Caco-2 (cell line): Measurements from ENCODE around the gene FMOD. TPM values are rescaled to one million over a fixed set of nuclear protein-coding genes. Genes with fewer than 3 reads are reported as not detected.

Experiments used
- BruUV-seq: library from RNA; stranded (reverse); fragments of 400-500 nt; replicated peaks from 2 replicates; lab custom pipeline; 2021; lab: Mats Ljungman, UMichigan
- CTCF ChIA-PET: fragments of 300-600 bp; sonication (Branson Sonifier 250); formaldehyde crosslinking; loops from one replicate; lab custom pipeline; 2022; ENCODE audit warnings: antibody characterized with exemption; lab: Charles Lee
- POLR2A ChIA-PET: fragments of 300-600 bp; sonication (Branson Sonifier 250); formaldehyde crosslinking; loops from one replicate; lab custom pipeline; 2022; ENCODE audit warnings: antibody characterized with exemption; lab: Charles Lee
- DNase-seq, 2 experiments: peaks; one replicate each; pipeline versions ENCODE4 v3.0.0 to v3.0.0-alpha.2; 2020 to 2022
- H3K27me3 ChIP-seq: replicated peaks from 2 replicates; pipeline ENCODE4 v1.6.0; 2011; ENCODE audit warnings: low read length; ENCODE audit not compliant: control insufficient read depth, insufficient read depth
- H3K36me3 ChIP-seq: 2 replicates; pipeline ENCODE4 v1.5.1; 2011; ENCODE audit warnings: low read length; ENCODE audit not compliant: control insufficient read depth, insufficient read depth
- H3K4me1 ChIP-seq: fragments of 250-450 bp; sonication (Bioruptor Pico); 2 replicates; pipeline ENCODE4 v1.5.1; 2020; ENCODE audit warnings: mild to moderate bottlenecking
- H3K4me3 ChIP-seq: 2 replicates; pipeline ENCODE4 v1.5.1; 2011; ENCODE audit warnings: low read depth, mild to moderate bottlenecking, control low read depth, low read length
- H3K9me3 ChIP-seq: fragments of 250-450 bp; sonication (Bioruptor Pico); 2 replicates; pipeline ENCODE4 v1.5.1; 2020; ENCODE audit warnings: mild to moderate bottlenecking, moderate library complexity
- H3K27ac Mint-ChIP-seq: one replicate; pipeline ENCODE4 v1.8.0; 2022; ENCODE audit warnings: mixed read lengths; ENCODE audit not compliant: unreplicated experiment
- H3K27me3 Mint-ChIP-seq: one replicate; pipeline ENCODE4 v1.8.0; 2022; ENCODE audit warnings: mixed read lengths; ENCODE audit not compliant: insufficient read depth, unreplicated experiment
- H3K36me3 Mint-ChIP-seq: one replicate; pipeline ENCODE4 v1.8.0; 2022; ENCODE audit warnings: mild to moderate bottlenecking, mixed read lengths; ENCODE audit not compliant: insufficient read depth, unreplicated experiment
- H3K4me1 Mint-ChIP-seq: one replicate; pipeline ENCODE4 v1.8.0; 2022; ENCODE audit warnings: low read depth, mixed read lengths; ENCODE audit not compliant: unreplicated experiment
- H3K4me3 Mint-ChIP-seq: one replicate; pipeline ENCODE4 v1.8.0; 2022; ENCODE audit warnings: mild to moderate bottlenecking, moderate library complexity, mixed read lengths; ENCODE audit not compliant: unreplicated experiment
- H3K9me3 Mint-ChIP-seq: one replicate; pipeline ENCODE4 v1.8.0; 2022; ENCODE audit warnings: mixed read lengths; ENCODE audit not compliant: unreplicated experiment
- intact Hi-C: fragments of 100-400 bp; cut with micrococcal nuclease; formaldehyde crosslinking; loops from one replicate; pipeline ENCODE4 v1.10.0; 2022; ENCODE audit not compliant: unreplicated experiment
- total RNA-seq: library from RNA; stranded (reverse); gene quantifications from 2 replicates; pipeline ENCODE4 v1.2.3, GENCODE V29; 2022
- TF ChIP-seq, protein P1 (sequence below), 2 experiments: fragments of 200-600 bp in 1 of 2; IDR thresholded peaks; 1 replicate in 1 of 2; 2 replicates in 1 of 2; pipeline versions ENCODE4 v1.5.1 to v1.8.0; 2011 to 2022; ENCODE audit warnings: antibody characterized with exemption in 1 of 2, control low read depth in 1 of 2, inconsistent platforms in 1 of 2, low read depth in 1 of 2, low read length in 1 of 2, mild to moderate bottlenecking in 1 of 2, moderate library complexity in 1 of 2; ENCODE audit not compliant: insufficient read depth in 1 of 2, severe bottlenecking in 1 of 2, unreplicated experiment in 1 of 2

FMOD gene
- total RNA-seq, 1 experiment from 2014 or later: 32.6 TPM

- peak; percentile 91 to 95 for DNase-seq
Measured at GRCh38 chr1:203326830-203327683, 23.9 kb downstream of the FMOD start.

DNA sequence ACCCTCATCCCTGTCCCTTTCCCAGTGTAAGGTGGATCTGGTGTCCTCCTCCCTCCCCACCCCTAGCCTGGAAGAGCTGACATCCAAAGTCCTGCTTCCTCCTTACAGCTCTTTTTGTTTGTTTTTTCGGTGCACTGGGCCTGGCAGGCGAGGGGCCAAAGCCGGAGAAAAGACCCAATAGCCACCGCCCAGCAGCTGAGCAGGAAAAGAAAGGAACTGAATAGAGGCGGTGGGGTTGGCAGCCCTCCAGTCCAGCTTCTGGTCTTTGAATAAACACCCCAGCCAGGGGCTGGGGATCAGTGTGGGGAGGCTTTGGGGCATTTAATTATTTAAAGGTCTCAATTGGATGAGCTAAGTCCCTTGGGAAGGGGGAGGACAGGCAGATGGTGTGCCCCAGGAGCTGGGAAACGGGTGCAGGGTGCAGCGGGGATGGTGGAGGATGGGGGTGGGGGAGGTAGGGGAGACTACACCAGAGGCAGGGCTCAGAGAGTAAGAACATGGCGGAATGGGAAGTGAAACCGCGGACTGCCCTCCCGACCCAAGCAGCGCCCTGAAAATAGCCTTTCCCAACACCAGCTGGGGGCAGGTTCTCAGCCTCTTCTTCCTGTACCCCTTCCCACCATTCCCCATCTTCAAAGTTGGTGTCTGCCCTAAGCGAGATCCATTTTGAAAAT is 25.4 kb downstream of the FMOD start:
- no TSS peak for BruUV-seq
- DNase-seq: no peak
- H3K9me3 ChIP-seq: no peaks in the 10 kb centered on the region
- Mint-ChIP-seq H3K4me3 (no peak overlapping the region), H3K27ac (no peak overlapping the region), H3K9me3 (no peaks in the 10 kb centered on the region), H3K4me1 (peaks cover 15% of the 10 kb centered on the region), H3K36me3 (peaks cover 14% of the 10 kb centered on the region), H3K27me3 (peaks cover 4% of the 10 kb centered on the region)
- no peaks in the 10 kb centered on the region for H3K36me3 ChIP-seq
- TF ChIP-seq, protein P1, sequence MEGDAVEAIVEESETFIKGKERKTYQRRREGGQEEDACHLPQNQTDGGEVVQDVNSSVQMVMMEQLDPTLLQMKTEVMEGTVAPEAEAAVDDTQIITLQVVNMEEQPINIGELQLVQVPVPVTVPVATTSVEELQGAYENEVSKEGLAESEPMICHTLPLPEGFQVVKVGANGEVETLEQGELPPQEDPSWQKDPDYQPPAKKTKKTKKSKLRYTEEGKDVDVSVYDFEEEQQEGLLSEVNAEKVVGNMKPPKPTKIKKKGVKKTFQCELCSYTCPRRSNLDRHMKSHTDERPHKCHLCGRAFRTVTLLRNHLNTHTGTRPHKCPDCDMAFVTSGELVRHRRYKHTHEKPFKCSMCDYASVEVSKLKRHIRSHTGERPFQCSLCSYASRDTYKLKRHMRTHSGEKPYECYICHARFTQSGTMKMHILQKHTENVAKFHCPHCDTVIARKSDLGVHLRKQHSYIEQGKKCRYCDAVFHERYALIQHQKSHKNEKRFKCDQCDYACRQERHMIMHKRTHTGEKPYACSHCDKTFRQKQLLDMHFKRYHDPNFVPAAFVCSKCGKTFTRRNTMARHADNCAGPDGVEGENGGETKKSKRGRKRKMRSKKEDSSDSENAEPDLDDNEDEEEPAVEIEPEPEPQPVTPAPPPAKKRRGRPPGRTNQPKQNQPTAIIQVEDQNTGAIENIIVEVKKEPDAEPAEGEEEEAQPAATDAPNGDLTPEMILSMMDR (IDR thresholded peaks at IDR 0.05; ENCODE audit: insufficient read depth in 1 of 2, low read depth in 1 of 2, low read length in 1 of 2, severe bottlenecking in 1 of 2, unreplicated experiment in 1 of 2): no peak
- H3K27me3 ChIP-seq: no peaks in the 10 kb centered on the region
- peaks cover 13% of the 10 kb centered on the region; the same call in 1 of the 2 replicates for H3K4me1 ChIP-seq
- ChIA-PET POLR2A (interaction anchor here (2.3 kb wide), 1 partner anchor 15 kb away, joined by 15 read pairs; no protein-coding TSS in a partner anchor), CTCF (interaction anchor here (0.6 to 1.8 kb wide), 3 partner anchors 53 to 1057 kb away, joined by 3 to 9 read pairs (median 6); no protein-coding TSS in a partner anchor)
- intact Hi-C loops: loop anchor here (10.0 kb wide), 1 partner anchor 291 kb away; no protein-coding TSS in a partner anchor
- no peak overlapping the region for H3K4me3 ChIP-seq

More at GRCh38 chr1:203326830-203327683, 23.9 kb downstream of the FMOD start:
- no peaks in the 10 kb centered on the region for H3K9me3 Mint-ChIP-seq
- POLR2A ChIA-PET: interaction anchor here (0.5 to 2.3 kb wide), 12 partner anchors 9 to 465 kb away, joined by 3 to 20 read pairs (median 4); partner anchors contain the start of genes BTG2 and TMEM183A
- Histone ChIP-seq H3K36me3 (no peaks in the 10 kb centered on the region), H3K27me3 (no peaks in the 10 kb centered on the region), H3K4me1 (peaks cover 13% of the 10 kb centered on the region; the same call in 1 of the 2 replicates), H3K4me3 (peak overlapping the region; percentile 53), H3K9me3 (no peaks in the 10 kb centered on the region)
- CTCF ChIA-PET: interaction anchor here (0.5 to 2.3 kb wide), 23 partner anchors 9 to 286 kb away, joined by 3 to 61 read pairs (median 6); partner anchors contain the start of genes BTG2, FMOD and PRELP
- H3K4me1 Mint-ChIP-seq: peaks cover 9% of the 10 kb centered on the region
- peak overlapping the region; percentile 92 for H3K27ac Mint-ChIP-seq
- BruUV-seq: TSS peak; percentile 86
- peak overlapping the region; percentile 85 for H3K4me3 Mint-ChIP-seq
- H3K36me3 Mint-ChIP-seq: peaks cover 14% of the 10 kb centered on the region
- TF ChIP-seq, protein P1 (IDR thresholded peaks at IDR 0.05; ENCODE audit: insufficient read depth in 1 of 2, low read depth in 1 of 2, low read length in 1 of 2, severe bottlenecking in 1 of 2, unreplicated experiment in 1 of 2): peak in 1 of 2 experiments; percentile 39
- peaks cover 6% of the 10 kb centered on the region for H3K27me3 Mint-ChIP-seq
- intact Hi-C loops: loop anchor here (1.0 to 10.0 kb wide), 4 partner anchors 22 to 292 kb away; partner anchors contain the start of gene BTG2

DNA sequence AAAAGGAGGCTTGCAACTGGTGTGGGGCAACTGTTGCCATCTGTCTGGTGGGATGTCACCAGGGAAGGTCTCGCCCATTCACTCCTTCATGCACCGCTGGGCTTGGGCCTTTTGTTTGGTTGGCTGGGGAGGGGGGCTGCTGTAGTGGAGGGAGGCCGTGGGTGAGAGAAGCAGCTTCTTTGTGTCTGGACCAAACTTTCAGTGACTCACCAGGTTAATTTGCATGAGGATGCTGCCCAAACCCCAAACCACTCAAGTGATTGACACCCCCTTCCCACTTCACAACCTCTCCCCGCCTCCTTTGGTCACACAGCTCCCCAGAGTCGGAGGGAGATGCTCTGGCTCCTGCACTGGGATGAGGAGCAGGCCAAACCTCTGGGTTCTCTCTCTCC is 25.9 kb downstream of the FMOD start:
- intact Hi-C loops: loop anchor here (10.0 kb wide), 1 partner anchor 290 kb away; no protein-coding TSS in a partner anchor
- H3K27me3 ChIP-seq: no peaks in the 10 kb centered on the region
- H3K9me3 ChIP-seq: no peaks in the 10 kb centered on the region
- H3K4me1 Mint-ChIP-seq: peaks cover 20% of the 10 kb centered on the region
- H3K27ac Mint-ChIP-seq: no peak overlapping the region
- no peak overlapping the region for H3K4me3 Mint-ChIP-seq
- ChIA-PET CTCF (interaction anchor here (0.6 to 1.8 kb wide), 3 partner anchors 52 to 1057 kb away, joined by 3 to 9 read pairs (median 6); no protein-coding TSS in a partner anchor), POLR2A (no interaction called here)
- H3K27me3 Mint-ChIP-seq: peaks cover 4% of the 10 kb centered on the region
- H3K36me3 Mint-ChIP-seq: peaks cover 14% of the 10 kb centered on the region
- no peaks in the 10 kb centered on the region for H3K36me3 ChIP-seq
- no peaks in the 10 kb centered on the region for H3K9me3 Mint-ChIP-seq
- no peak overlapping the region for H3K4me3 ChIP-seq
- no peak for DNase-seq
- TF ChIP-seq, protein P1 (IDR thresholded peaks at IDR 0.05; ENCODE audit: insufficient read depth in 1 of 2, low read depth in 1 of 2, low read length in 1 of 2, severe bottlenecking in 1 of 2, unreplicated experiment in 1 of 2): no peak
- no TSS peak for BruUV-seq
- peaks cover 15% of the 10 kb centered on the region; the same call in 1 of the 2 replicates for H3K4me1 ChIP-seq
